ENCODE results near the gene PARP14.

DNA sequence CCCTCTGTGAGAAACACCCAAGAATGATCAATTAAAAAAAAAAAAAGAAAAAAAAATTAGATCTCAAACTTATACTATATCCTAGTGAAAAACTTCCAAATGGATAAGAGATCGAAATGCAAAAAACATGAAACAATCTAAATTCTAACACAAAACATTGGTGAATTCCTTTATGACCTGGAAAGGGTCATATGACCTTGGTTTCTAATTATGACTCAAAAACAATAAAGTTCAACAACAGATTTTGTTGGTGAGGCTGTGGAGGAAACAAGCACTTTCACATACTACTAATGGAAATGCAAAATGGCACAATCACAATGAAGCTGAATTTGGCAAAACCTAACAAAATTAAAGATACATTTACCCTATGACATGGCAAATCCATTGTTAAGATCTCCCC is 67.7 kb downstream of the PARP14 start:
- no peak for TF ChIP-seq EP300 (conservative IDR thresholded peaks at IDR 0.05; ENCODE audit: poor library complexity, severe bottlenecking)
- TF ChIP-seq, protein P1, sequence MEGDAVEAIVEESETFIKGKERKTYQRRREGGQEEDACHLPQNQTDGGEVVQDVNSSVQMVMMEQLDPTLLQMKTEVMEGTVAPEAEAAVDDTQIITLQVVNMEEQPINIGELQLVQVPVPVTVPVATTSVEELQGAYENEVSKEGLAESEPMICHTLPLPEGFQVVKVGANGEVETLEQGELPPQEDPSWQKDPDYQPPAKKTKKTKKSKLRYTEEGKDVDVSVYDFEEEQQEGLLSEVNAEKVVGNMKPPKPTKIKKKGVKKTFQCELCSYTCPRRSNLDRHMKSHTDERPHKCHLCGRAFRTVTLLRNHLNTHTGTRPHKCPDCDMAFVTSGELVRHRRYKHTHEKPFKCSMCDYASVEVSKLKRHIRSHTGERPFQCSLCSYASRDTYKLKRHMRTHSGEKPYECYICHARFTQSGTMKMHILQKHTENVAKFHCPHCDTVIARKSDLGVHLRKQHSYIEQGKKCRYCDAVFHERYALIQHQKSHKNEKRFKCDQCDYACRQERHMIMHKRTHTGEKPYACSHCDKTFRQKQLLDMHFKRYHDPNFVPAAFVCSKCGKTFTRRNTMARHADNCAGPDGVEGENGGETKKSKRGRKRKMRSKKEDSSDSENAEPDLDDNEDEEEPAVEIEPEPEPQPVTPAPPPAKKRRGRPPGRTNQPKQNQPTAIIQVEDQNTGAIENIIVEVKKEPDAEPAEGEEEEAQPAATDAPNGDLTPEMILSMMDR (IDR thresholded peaks at IDR 0.05; ENCODE audit: poor library complexity, severe bottlenecking): no peak
- TF ChIP-seq EZH2 (IDR thresholded peaks at IDR 0.05; ENCODE audit: borderline replicate concordance, insufficient read depth, low read length, poor library complexity, severe bottlenecking): no peak
- no peak for TF ChIP-seq TAF1 (IDR thresholded peaks at IDR 0.05; ENCODE audit: low read depth)
- no peak for TF ChIP-seq POLR2AphosphoS5 (IDR thresholded peaks at IDR 0.05)
- no peak for TF ChIP-seq RAD21 (conservative IDR thresholded peaks at IDR 0.05)
- TF ChIP-seq MXI1 (conservative IDR thresholded peaks at IDR 0.05; ENCODE audit: poor library complexity, severe bottlenecking): no peak
- no peak for TF ChIP-seq SMC3 (conservative IDR thresholded peaks at IDR 0.05; ENCODE audit: poor library complexity)
- TF ChIP-seq, protein P2, sequence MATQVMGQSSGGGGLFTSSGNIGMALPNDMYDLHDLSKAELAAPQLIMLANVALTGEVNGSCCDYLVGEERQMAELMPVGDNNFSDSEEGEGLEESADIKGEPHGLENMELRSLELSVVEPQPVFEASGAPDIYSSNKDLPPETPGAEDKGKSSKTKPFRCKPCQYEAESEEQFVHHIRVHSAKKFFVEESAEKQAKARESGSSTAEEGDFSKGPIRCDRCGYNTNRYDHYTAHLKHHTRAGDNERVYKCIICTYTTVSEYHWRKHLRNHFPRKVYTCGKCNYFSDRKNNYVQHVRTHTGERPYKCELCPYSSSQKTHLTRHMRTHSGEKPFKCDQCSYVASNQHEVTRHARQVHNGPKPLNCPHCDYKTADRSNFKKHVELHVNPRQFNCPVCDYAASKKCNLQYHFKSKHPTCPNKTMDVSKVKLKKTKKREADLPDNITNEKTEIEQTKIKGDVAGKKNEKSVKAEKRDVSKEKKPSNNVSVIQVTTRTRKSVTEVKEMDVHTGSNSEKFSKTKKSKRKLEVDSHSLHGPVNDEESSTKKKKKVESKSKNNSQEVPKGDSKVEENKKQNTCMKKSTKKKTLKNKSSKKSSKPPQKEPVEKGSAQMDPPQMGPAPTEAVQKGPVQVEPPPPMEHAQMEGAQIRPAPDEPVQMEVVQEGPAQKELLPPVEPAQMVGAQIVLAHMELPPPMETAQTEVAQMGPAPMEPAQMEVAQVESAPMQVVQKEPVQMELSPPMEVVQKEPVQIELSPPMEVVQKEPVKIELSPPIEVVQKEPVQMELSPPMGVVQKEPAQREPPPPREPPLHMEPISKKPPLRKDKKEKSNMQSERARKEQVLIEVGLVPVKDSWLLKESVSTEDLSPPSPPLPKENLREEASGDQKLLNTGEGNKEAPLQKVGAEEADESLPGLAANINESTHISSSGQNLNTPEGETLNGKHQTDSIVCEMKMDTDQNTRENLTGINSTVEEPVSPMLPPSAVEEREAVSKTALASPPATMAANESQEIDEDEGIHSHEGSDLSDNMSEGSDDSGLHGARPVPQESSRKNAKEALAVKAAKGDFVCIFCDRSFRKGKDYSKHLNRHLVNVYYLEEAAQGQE (IDR thresholded peaks at IDR 0.05; ENCODE audit: borderline replicate concordance): no peak

All from neural cell (in vitro differentiated cells).